ENCODE data around the gene RAB11FIP4. TPM values are rescaled to one million over a fixed set of nuclear protein-coding genes. Genes with fewer than 3 reads are reported as not detected.

Gene RAB11FIP4
- total RNA-seq, 1 donor from 2014 or later, result 21.2 TPM

GRCh38 chr17:31515267-31515666 is 123.8 kb downstream of the RAB11FIP4 start:
- Mint-ChIP-seq H3K36me3 (peaks cover 3% of the 10 kb centered on the region), H3K4me3 (no peak overlapping the region), H3K27me3 (ENCODE audit: low read depth) (no peaks in the 10 kb centered on the region), H3K27ac (no peak overlapping the region), H3K9me3 (no peaks in the 10 kb centered on the region), H3K4me1 (peaks cover 2% of the 10 kb centered on the region)
- no peak for DNase-seq (ENCODE audit: low spot score in 2 of 2, unreplicated experiment in 2 of 2)
- TF ChIP-seq CTCF (IDR thresholded peaks at IDR 0.05; ENCODE audit: unreplicated experiment), result no peak

DNA sequence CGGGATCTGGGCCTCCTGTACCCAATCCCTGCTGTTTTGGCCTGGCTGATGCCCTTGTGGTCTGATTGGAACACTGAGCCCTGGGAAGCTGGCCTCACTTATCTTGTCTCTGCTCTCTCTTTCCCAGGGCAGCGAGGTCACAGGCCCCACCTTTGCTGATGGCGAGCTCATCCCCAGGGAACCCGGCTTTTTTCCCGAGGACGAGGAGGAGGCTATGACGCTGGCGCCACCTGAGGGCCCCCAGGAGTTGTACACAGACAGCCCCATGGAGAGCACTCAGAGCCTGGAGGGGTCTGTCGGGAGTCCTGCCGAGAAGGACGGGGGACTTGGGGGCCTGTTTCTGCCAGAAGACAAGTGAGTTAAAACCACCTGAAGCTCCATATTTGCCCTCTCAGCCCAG is 126.0 kb downstream of the RAB11FIP4 start:
- Mint-ChIP-seq H3K4me3 (no peak overlapping the region), H3K27me3 (ENCODE audit: low read depth) (no peaks in the 10 kb centered on the region), H3K36me3 (peaks cover 3% of the 10 kb centered on the region), H3K4me1 (peaks cover 2% of the 10 kb centered on the region), H3K9me3 (no peaks in the 10 kb centered on the region), H3K27ac (no peak overlapping the region)
- no peak for DNase-seq (ENCODE audit: low spot score in 2 of 2, unreplicated experiment in 2 of 2)
- TF ChIP-seq CTCF (IDR thresholded peaks at IDR 0.05; ENCODE audit: unreplicated experiment), result no peak

- Mint-ChIP-seq H3K9me3 (no peaks in the 10 kb centered on the region), H3K4me3 (no peak overlapping the region), H3K4me1 (no peaks in the 10 kb centered on the region), H3K36me3 (peaks cover 6% of the 10 kb centered on the region), H3K27ac (no peak overlapping the region), H3K27me3 (ENCODE audit: low read depth) (no peaks in the 10 kb centered on the region)
- DNase-seq (ENCODE audit: low spot score in 2 of 2, unreplicated experiment in 2 of 2), result no peak
- no peak for TF ChIP-seq CTCF (IDR thresholded peaks at IDR 0.05; ENCODE audit: unreplicated experiment)
Observed at GRCh38 chr17:31518478-31518877, 127.0 kb downstream of the RAB11FIP4 start.

GRCh38 chr17:31521632-31522283 is 130.3 kb downstream of the RAB11FIP4 start:
- Mint-ChIP-seq H3K9me3 (no peaks in the 10 kb centered on the region), H3K27me3 (ENCODE audit: low read depth) (no peaks in the 10 kb centered on the region), H3K4me1 (no peaks in the 10 kb centered on the region), H3K36me3 (peaks cover 11% of the 10 kb centered on the region), H3K27ac (no peak overlapping the region), H3K4me3 (no peak overlapping the region)
- no peak for TF ChIP-seq CTCF (IDR thresholded peaks at IDR 0.05; ENCODE audit: unreplicated experiment)
- DNase-seq (ENCODE audit: low spot score in 2 of 2, unreplicated experiment in 2 of 2), result no peak

- H3K9me3 Mint-ChIP-seq, result no peaks in the 10 kb centered on the region
- no peaks in the 10 kb centered on the region for H3K4me1 Mint-ChIP-seq
- no peak overlapping the region for H3K4me3 Mint-ChIP-seq
- H3K36me3 Mint-ChIP-seq, result peaks cover 11% of the 10 kb centered on the region
- H3K27me3 Mint-ChIP-seq (ENCODE audit: low read depth), result no peaks in the 10 kb centered on the region
- H3K27ac Mint-ChIP-seq, result no peak overlapping the region
- no peak for TF ChIP-seq CTCF (IDR thresholded peaks at IDR 0.05; ENCODE audit: unreplicated experiment)
- no peak for DNase-seq (ENCODE audit: low spot score in 2 of 2, unreplicated experiment in 2 of 2)
Observed at GRCh38 chr17:31522284-31522931, 130.9 kb downstream of the RAB11FIP4 start.
